NCI-H1417 (cell line): Measurements from ENCODE around the gene IPO4.

Experiments
- DNase-seq, 3 experiments: peaks; one replicate each; lab custom pipeline; 2025; lab: John Stamatoyannopoulos, UW

The IPO4 gene

GRCh38 chr14:24176599-24176998 lies 12.0 kb downstream of the IPO4 start:
- no peak for DNase-seq

- peak in 1 of 3 experiments; percentile 49 for DNase-seq
Observed at GRCh38 chr14:24172871-24173281, 15.7 kb downstream of the IPO4 start.

GRCh38 chr14:24172261-24172860 lies 16.3 kb downstream of the IPO4 start:
- peak; percentile 37 to 59 (median 40) for DNase-seq

GRCh38 chr14:24171422-24172260 lies 17.0 kb downstream of the IPO4 start, which contains the start of gene REC8:
Gene REC8 (plus strand): TSS chr14:24172080. CDS start chr14:24172553, 473 bp downstream.
- peak; percentile 92 to 99 (median 98) for DNase-seq

- DNase-seq = no peak
Observed at GRCh38 chr14:24167469-24168114, 21.0 kb downstream of the IPO4 start.

GRCh38 chr14:24165785-24166184 lies 22.8 kb downstream of the IPO4 start:
- DNase-seq = no peak

- DNase-seq = no peak
Observed at GRCh38 chr14:24164518-24164991, 24.1 kb downstream of the IPO4 start.

GRCh38 chr14:24162093-24162492 lies 26.5 kb downstream of the IPO4 start:
- DNase-seq = no peak

- peak; percentile 93 to 98 (median 97) for DNase-seq
Observed at GRCh38 chr14:24160850-24161804, 27.5 kb downstream of the IPO4 start, which contains the start of gene IRF9. Gene IRF9 (plus strand): TSS chr14:24161265. CDS start chr14:24162145, 880 bp downstream.

GRCh38 chr14:24160499-24160849 lies 28.1 kb downstream of the IPO4 start:
- DNase-seq = no peak

GRCh38 chr14:24159777-24160498 lies 28.7 kb downstream of the IPO4 start:
- DNase-seq = no peak

- DNase-seq = no peak
Observed at GRCh38 chr14:24157331-24157730, 31.3 kb downstream of the IPO4 start.

GRCh38 chr14:24156840-24157239 lies 31.8 kb downstream of the IPO4 start:
- DNase-seq = no peak

GRCh38 chr14:24155100-24155499 lies 33.5 kb downstream of the IPO4 start:
- no peak for DNase-seq

- no peak for DNase-seq
Observed at GRCh38 chr14:24151404-24152080, 37.1 kb downstream of the IPO4 start.

GRCh38 chr14:24150993-24151392 lies 37.6 kb downstream of the IPO4 start:
- DNase-seq = no peak

GRCh38 chr14:24150567-24150966 lies 38.0 kb downstream of the IPO4 start:
- DNase-seq = no peak

- DNase-seq = no peak
Observed at GRCh38 chr14:24150061-24150460, 38.6 kb downstream of the IPO4 start.

GRCh38 chr14:24149302-24149969 lies 39.2 kb downstream of the IPO4 start:
- no peak for DNase-seq
